HEK293 (cell line): ENCODE results near the gene BTNL9.

Experiments used
- CTCF ChIA-PET: fragments of 350-600 bp; formaldehyde crosslinking; extraction: SDS; loops from one replicate; lab custom pipeline; 2021; ENCODE audit warnings: antibody characterized with exemption; lab: Yijun Ruan, JAX
- POLR2A ChIA-PET: fragments of 300-600 bp; formaldehyde crosslinking; extraction: SDS; loops from one replicate; lab custom pipeline; 2020; ENCODE audit warnings: antibody characterized with exemption, inconsistent platforms; lab: Yijun Ruan, JAX
- H3K27ac ChIP-seq: fragments of 200-500 bp; sonication (Bioruptor generic); 2 replicates; pipeline ENCODE4 v1.5.1; 2014; ENCODE audit warnings: low read depth, low read length, control low read depth, inconsistent platforms; ENCODE audit errors: extremely low read depth
- H3K36me3 ChIP-seq, 2 experiments: fragments of 200-500 bp in 1 of 2; sonication (Bioruptor generic) in 1 of 2; 1 replicate in 1 of 2; 2 replicates in 1 of 2; pipeline ENCODE4 v1.5.1; 2014 to 2017; ENCODE audit warnings: inconsistent platforms in 2 of 2, low read length in 2 of 2; ENCODE audit not compliant: control insufficient read depth in 2 of 2, insufficient read depth in 1 of 2
- H3K4me1 ChIP-seq: fragments of 200-500 bp; sonication (Bioruptor generic); 2 replicates; pipeline ENCODE4 v1.5.1; 2014; ENCODE audit warnings: mild to moderate bottlenecking, low read length, inconsistent platforms; ENCODE audit not compliant: control insufficient read depth, insufficient read depth
- H3K4me3 ChIP-seq: 2 replicates; pipeline ENCODE4 v1.5.1; 2011; ENCODE audit warnings: low read depth, mild to moderate bottlenecking, control low read depth, low read length, moderate library complexity
- H3K9me3 ChIP-seq: fragments of 200-500 bp; sonication (Bioruptor generic); 2 replicates; pipeline ENCODE4 v1.5.1; 2014; ENCODE audit warnings: low read depth, low read length, inconsistent platforms; ENCODE audit not compliant: control insufficient read depth, insufficient read depth
- ELK4 ChIP-seq: IDR thresholded peaks from 2 replicates; pipeline ENCODE4 v1.6.1; 2011; ENCODE audit warnings: mild to moderate bottlenecking, low read depth, low read length, borderline replicate concordance
- KLF10 ChIP-seq: fragments of 450-650 bp; IDR thresholded peaks from 2 replicates; pipeline ENCODE4 v1.5.1; 2018; ENCODE audit warnings: missing biosample characterization, mild to moderate bottlenecking, missing genetic modification characterization
- KLF7 ChIP-seq: fragments of 450-650 bp; formaldehyde crosslinking; IDR thresholded peaks from 2 replicates; pipeline ENCODE4 v1.5.1; 2016; ENCODE audit warnings: missing biosample characterization, missing genetic modification characterization, borderline replicate concordance
- PRDM2 ChIP-seq: fragments of 450-650 bp; formaldehyde crosslinking; IDR thresholded peaks from 2 replicates; pipeline ENCODE4 v1.5.1; 2016; ENCODE audit warnings: missing biosample characterization, missing genetic modification characterization, borderline replicate concordance
- SP3 ChIP-seq: fragments of 450-650 bp; formaldehyde crosslinking; IDR thresholded peaks from 2 replicates; pipeline ENCODE4 v1.5.1; 2016; ENCODE audit warnings: missing biosample characterization, missing genetic modification characterization
- TCF7L2 ChIP-seq: IDR thresholded peaks from 2 replicates; pipeline ENCODE4 v1.6.1; 2011; ENCODE audit warnings: low read depth, mild to moderate bottlenecking, inconsistent platforms, low read length, moderate library complexity, borderline replicate concordance
- TSHZ1 ChIP-seq: fragments of 450-650 bp; formaldehyde crosslinking; IDR thresholded peaks from 2 replicates; pipeline ENCODE4 v1.5.1; 2016; ENCODE audit warnings: missing biosample characterization, missing genetic modification characterization, borderline replicate concordance
- ZBTB1 ChIP-seq: fragments of 450-650 bp; formaldehyde crosslinking; IDR thresholded peaks from 2 replicates; pipeline ENCODE4 v1.5.1; 2016; ENCODE audit warnings: missing biosample characterization, missing genetic modification characterization
- ZBTB17 ChIP-seq: fragments of 450-650 bp; formaldehyde crosslinking; IDR thresholded peaks from 2 replicates; pipeline ENCODE4 v1.5.1; 2016; ENCODE audit warnings: missing biosample characterization, missing genetic modification characterization
- ZBTB48 ChIP-seq: fragments of 450-650 bp; formaldehyde crosslinking; IDR thresholded peaks from 2 replicates; pipeline ENCODE4 v1.5.1; 2016; ENCODE audit warnings: missing biosample characterization, missing genetic modification characterization
- ZFHX2 ChIP-seq: fragments of 450-650 bp; formaldehyde crosslinking; conservative IDR thresholded peaks from 2 replicates; pipeline ENCODE4 v1.5.1; 2016; ENCODE audit warnings: missing biosample characterization, missing genetic modification characterization
- ZNF184 ChIP-seq: fragments of 450-650 bp; IDR thresholded peaks from 2 replicates; pipeline ENCODE4 v1.5.1; 2018; ENCODE audit warnings: missing biosample characterization, mild to moderate bottlenecking, missing genetic modification characterization
- ZNF202 ChIP-seq: fragments of 450-650 bp; formaldehyde crosslinking; IDR thresholded peaks from 2 replicates; pipeline ENCODE4 v1.5.1; 2016; ENCODE audit warnings: missing biosample characterization, missing genetic modification characterization, borderline replicate concordance
- ZNF274 ChIP-seq, 2 experiments: fragments of 200-500 bp in 1 of 2; fragments of 450-650 bp in 1 of 2; sonication (Bioruptor generic) in 1 of 2; formaldehyde crosslinking in 1 of 2; IDR thresholded peaks; 2 replicates each; pipeline versions ENCODE4 v1.5.1 to v1.6.1; 2014 to 2016; ENCODE audit warnings: borderline replicate concordance in 1 of 2, inconsistent platforms in 1 of 2, low read length in 1 of 2, missing biosample characterization in 1 of 2, missing genetic modification characterization in 1 of 2
- ZNF280D ChIP-seq: fragments of 450-650 bp; formaldehyde crosslinking; IDR thresholded peaks from 2 replicates; pipeline ENCODE4 v1.5.1; 2016; ENCODE audit warnings: missing biosample characterization, missing genetic modification characterization
- ZNF302 ChIP-seq: fragments of 450-650 bp; formaldehyde crosslinking; IDR thresholded peaks from 2 replicates; pipeline ENCODE4 v1.5.1; 2016; ENCODE audit warnings: missing biosample characterization, missing genetic modification characterization, low read depth
- ZNF350 ChIP-seq: fragments of 450-650 bp; formaldehyde crosslinking; IDR thresholded peaks from 2 replicates; pipeline ENCODE4 v1.5.0; 2017; ENCODE audit warnings: missing biosample characterization, mild to moderate bottlenecking, missing genetic modification characterization
- ZNF366 ChIP-seq: fragments of 450-650 bp; formaldehyde crosslinking; conservative IDR thresholded peaks from 2 replicates; pipeline ENCODE4 v1.5.1; 2016; ENCODE audit warnings: missing biosample characterization, missing genetic modification characterization
- ZNF623 ChIP-seq: fragments of 450-650 bp; formaldehyde crosslinking; IDR thresholded peaks from 2 replicates; pipeline ENCODE4 v1.5.1; 2016; ENCODE audit warnings: missing biosample characterization, missing genetic modification characterization
- ZNF624 ChIP-seq: fragments of 450-650 bp; formaldehyde crosslinking; IDR thresholded peaks from 2 replicates; pipeline ENCODE4 v1.5.1; 2017; ENCODE audit warnings: missing biosample characterization, missing genetic modification characterization
- ZNF629 ChIP-seq: fragments of 450-650 bp; formaldehyde crosslinking; IDR thresholded peaks from 2 replicates; pipeline ENCODE4 v1.5.1; 2017; ENCODE audit warnings: missing biosample characterization, missing genetic modification characterization

The BTNL9 gene

GRCh38 chr5:181037365-181037861, 2.7 kb upstream of the BTNL9 start (continued):
- no peak for TF ChIP-seq TSHZ1 (tag by site-specific recombination)
- no peak for TF ChIP-seq ZNF184
- TF ChIP-seq KLF10 (tag by site-specific recombination): no peak
- no peak for TF ChIP-seq ZNF280D (tag by site-specific recombination)
- TF ChIP-seq ZFHX2: peak; percentile 86

GRCh38 chr5:181039471-181039870, 595 bp upstream of the BTNL9 start:
- POLR2A ChIA-PET: no interaction called here
- H3K4me3 ChIP-seq: no peak overlapping the region
- CTCF ChIA-PET: no interaction called here
- no peak for TF ChIP-seq ZNF202
- TF ChIP-seq ZNF624 (tag by site-specific recombination): no peak
- no peak for TF ChIP-seq ZNF302 (tag by site-specific recombination)
- TF ChIP-seq SP3 (tag by site-specific recombination): no peak
- TF ChIP-seq TCF7L2: no peak
- no peak for TF ChIP-seq KLF7 (tag by site-specific recombination)
- no peak for TF ChIP-seq ELK4
- TF ChIP-seq ZBTB1 (tag by site-specific recombination): no peak
- TF ChIP-seq ZNF366 (tag by site-specific recombination): no peak
- TF ChIP-seq ZNF274 (IDR thresholded peaks at IDR 0.05; ENCODE audit: low read length): no peak
- no peak for TF ChIP-seq ZNF274 (tag by site-specific recombination; IDR thresholded peaks at IDR 0.05; ENCODE audit: borderline replicate concordance)
- TF ChIP-seq ZNF623 (tag by site-specific recombination): no peak
- no peak for TF ChIP-seq ZNF629 (tag by site-specific recombination)
- no peak for TF ChIP-seq ZBTB48 (tag by site-specific recombination)
- TF ChIP-seq PRDM2 (tag by site-specific recombination): no peak
- no peak for TF ChIP-seq ZNF350 (tag by site-specific recombination)
- no peak for TF ChIP-seq ZBTB17
- H3K27ac ChIP-seq: no peak overlapping the region
- no peaks in the 10 kb centered on the region for H3K4me1 ChIP-seq
- H3K36me3 ChIP-seq: no peaks in the 10 kb centered on the region
- H3K9me3 ChIP-seq: no peaks in the 10 kb centered on the region
